Glutamatergic neuron (in vitro differentiated cells): ENCODE measurements around the gene SLC22A2. TPM values are rescaled to one million over a fixed set of nuclear protein-coding genes. Genes with fewer than 3 reads are reported as not detected.

Experiments used
- DNase-seq: peaks from one replicate; pipeline ENCODE4 v3.0.0; 2022
- H3K27ac Mint-ChIP-seq: one replicate; pipeline ENCODE4 v1.8.0; 2020; ENCODE audit warnings: mild to moderate bottlenecking, mixed read lengths, inconsistent platforms; ENCODE audit not compliant: unreplicated experiment
- H3K27me3 Mint-ChIP-seq: one replicate; pipeline ENCODE4 v1.8.0; 2020; ENCODE audit warnings: mild to moderate bottlenecking, moderate library complexity, mixed read lengths, inconsistent platforms; ENCODE audit not compliant: unreplicated experiment
- H3K36me3 Mint-ChIP-seq: one replicate; pipeline ENCODE4 v1.8.0; 2020; ENCODE audit warnings: mild to moderate bottlenecking, mixed read lengths, inconsistent platforms; ENCODE audit not compliant: unreplicated experiment
- H3K4me1 Mint-ChIP-seq: one replicate; pipeline ENCODE4 v1.8.0; 2020; ENCODE audit warnings: mild to moderate bottlenecking, low read depth, mixed read lengths, inconsistent platforms; ENCODE audit not compliant: unreplicated experiment
- H3K4me3 Mint-ChIP-seq: one replicate; pipeline ENCODE4 v1.8.0; 2020; ENCODE audit warnings: mild to moderate bottlenecking, mixed read lengths, inconsistent platforms; ENCODE audit not compliant: unreplicated experiment
- H3K9me3 Mint-ChIP-seq: one replicate; pipeline ENCODE4 v1.8.0; 2020; ENCODE audit warnings: mild to moderate bottlenecking, moderate library complexity, mixed read lengths, inconsistent platforms; ENCODE audit not compliant: unreplicated experiment
- CTCF ChIP-seq: fragments of 200-600 bp; sonication (generic); IDR thresholded peaks from one replicate; pipeline ENCODE4 v1.5.0; 2021; ENCODE audit not compliant: partially characterized antibody, unreplicated experiment
- total RNA-seq: library from RNA; stranded (reverse); fragmentation: NEBNext Ultra II Directional; extraction: Animal tissue kit (Norgen Biotek cat#: 25700); gene quantifications from one replicate; pipeline ENCODE4 v1.2.1, GENCODE V29; 2021; ENCODE audit not compliant: unreplicated experiment

SLC22A2 gene
- total RNA-seq, 1 donor from 2014 or later: not detected

GRCh38 chr6:160194808-160195207, 63.8 kb downstream of the SLC22A2 start:
- Mint-ChIP-seq H3K4me3 (no peak overlapping the region), H3K36me3 (no peaks in the 10 kb centered on the region), H3K4me1 (no peaks in the 10 kb centered on the region), H3K9me3 (no peaks in the 10 kb centered on the region), H3K27me3 (no peaks in the 10 kb centered on the region), H3K27ac (no peak overlapping the region)
- no peak for TF ChIP-seq CTCF
- no peak for DNase-seq

- Mint-ChIP-seq H3K27ac (no peak overlapping the region), H3K36me3 (no peaks in the 10 kb centered on the region)
Measured at GRCh38 chr6:160192840-160193239, 65.8 kb downstream of the SLC22A2 start.

GRCh38 chr6:160190973-160191372, 67.6 kb downstream of the SLC22A2 start:
- H3K4me3 Mint-ChIP-seq: no peak overlapping the region
- no peaks in the 10 kb centered on the region for H3K9me3 Mint-ChIP-seq
- no peaks in the 10 kb centered on the region for H3K27me3 Mint-ChIP-seq
- no peak for TF ChIP-seq CTCF
- H3K4me1 Mint-ChIP-seq: no peaks in the 10 kb centered on the region
- no peaks in the 10 kb centered on the region for H3K36me3 Mint-ChIP-seq
- no peak for DNase-seq
- no peak overlapping the region for H3K27ac Mint-ChIP-seq

More at GRCh38 chr6:160192840-160193239, 65.8 kb downstream of the SLC22A2 start:
- H3K4me3 Mint-ChIP-seq: no peak overlapping the region
- H3K9me3 Mint-ChIP-seq: no peaks in the 10 kb centered on the region
- H3K27me3 Mint-ChIP-seq: no peaks in the 10 kb centered on the region
- TF ChIP-seq CTCF: no peak
- no peak for DNase-seq
- no peaks in the 10 kb centered on the region for H3K4me1 Mint-ChIP-seq

GRCh38 chr6:160190081-160190480, 68.5 kb downstream of the SLC22A2 start:
- H3K27me3 Mint-ChIP-seq: no peaks in the 10 kb centered on the region
- no peak for TF ChIP-seq CTCF
- H3K4me3 Mint-ChIP-seq: no peak overlapping the region

GRCh38 chr6:160188773-160189172, 69.8 kb downstream of the SLC22A2 start:
- H3K27ac Mint-ChIP-seq: no peak overlapping the region
- H3K4me3 Mint-ChIP-seq: no peak overlapping the region
- H3K4me1 Mint-ChIP-seq: no peaks in the 10 kb centered on the region
- no peak for DNase-seq
- peaks cover 2% of the 10 kb centered on the region for H3K9me3 Mint-ChIP-seq
- no peak for TF ChIP-seq CTCF
- no peaks in the 10 kb centered on the region for H3K36me3 Mint-ChIP-seq
- H3K27me3 Mint-ChIP-seq: no peaks in the 10 kb centered on the region

More at GRCh38 chr6:160190081-160190480, 68.5 kb downstream of the SLC22A2 start:
- H3K36me3 Mint-ChIP-seq: no peaks in the 10 kb centered on the region
- H3K9me3 Mint-ChIP-seq: no peaks in the 10 kb centered on the region
- H3K4me1 Mint-ChIP-seq: no peaks in the 10 kb centered on the region
- DNase-seq: no peak
- H3K27ac Mint-ChIP-seq: no peak overlapping the region
